IPS DF 4.7 (cell line): ENCODE measurements around the gene C2orf68.
"Not testable (repeated sequence)": the region's sequence is repeated elsewhere in the genome, so short reads cannot be mapped to it uniquely, and the experiment has no call there.

Experiments used
- DNase-seq: peaks from one replicate; pipeline ENCODE4 v3.0.0-alpha.2; 2013; ENCODE audit warnings: low spot score; ENCODE audit errors: extremely low read depth

Gene C2orf68

GRCh38 chr2:85599468-85600234 is 12.2 kb downstream of the C2orf68 start:
- no peak for DNase-seq

- DNase-seq = no peak
Measured at GRCh38 chr2:85598594-85599340, 13.1 kb downstream of the C2orf68 start.

GRCh38 chr2:85597241-85597640 is 14.6 kb downstream of the C2orf68 start:
- DNase-seq = no peak

- no peak for DNase-seq
Measured at GRCh38 chr2:85596486-85597143, 15.3 kb downstream of the C2orf68 start.

GRCh38 chr2:85596026-85596333 is 15.9 kb downstream of the C2orf68 start:
- DNase-seq = no peak

- peak; percentile 97 for DNase-seq
Measured at GRCh38 chr2:85595301-85596025, 16.4 kb downstream of the C2orf68 start, which contains the start of gene RNF181. TSS of gene RNF181 (plus strand) at chr2:85595745. CDS start at chr2:85595764, 19 bp downstream.

- DNase-seq = no peak
Measured at GRCh38 chr2:85594715-85595300, 17.1 kb downstream of the C2orf68 start.

GRCh38 chr2:85593023-85593422 is 18.8 kb downstream of the C2orf68 start:
- no peak for DNase-seq

GRCh38 chr2:85592299-85592698 is 19.6 kb downstream of the C2orf68 start:
- DNase-seq = not testable (repeated sequence)

- no peak for DNase-seq
Measured at GRCh38 chr2:85591563-85591962, 20.3 kb downstream of the C2orf68 start.

GRCh38 chr2:85590950-85591349 is 20.9 kb downstream of the C2orf68 start:
- no peak for DNase-seq

- DNase-seq = no peak
Measured at GRCh38 chr2:85589982-85590791, 21.7 kb downstream of the C2orf68 start.

- no peak for DNase-seq
Measured at GRCh38 chr2:85589181-85589580, 22.7 kb downstream of the C2orf68 start.

- DNase-seq = no peak
Measured at GRCh38 chr2:85588645-85589044, 23.2 kb downstream of the C2orf68 start.

- DNase-seq = no peak
Measured at GRCh38 chr2:85588236-85588635, 23.6 kb downstream of the C2orf68 start.

GRCh38 chr2:85585781-85586105 is 26.1 kb downstream of the C2orf68 start:
- DNase-seq = no peak

GRCh38 chr2:85584857-85585780 is 26.7 kb downstream of the C2orf68 start:
- DNase-seq = no peak

- no peak for DNase-seq
Measured at GRCh38 chr2:85584354-85584856, 27.5 kb downstream of the C2orf68 start, which contains the start of gene VAMP5. TSS of gene VAMP5 (plus strand) at chr2:85584431. CDS start at chr2:85584491, 60 bp downstream.
